Erythroblast (primary cell): ENCODE results near the gene PCDH19.
"Not testable (repeated sequence)": the region's sequence is repeated elsewhere in the genome, so short reads cannot be mapped to it uniquely, and the experiment has no call there.

Experiments
- GATA1 ChIP-seq: IDR thresholded peaks from 2 replicates; pipeline ENCODE4 v1.6.1; 2011; ENCODE audit warnings: low read depth, mild to moderate bottlenecking, control low read depth, low read length, moderate library complexity
- POLR2A ChIP-seq: IDR thresholded peaks from 2 replicates; pipeline ENCODE4 v1.6.1; 2011; ENCODE audit warnings: mild to moderate bottlenecking, low read length

GRCh38 chrX:100441321-100441720 is 31.2 kb upstream of the PCDH19 start:
- TF ChIP-seq POLR2A, GATA1: not testable (repeated sequence)
